ENCODE results near the gene TSEN34. TPM values are rescaled to one million over a fixed set of nuclear protein-coding genes. Genes with fewer than 3 reads are reported as not detected.

The TSEN34 gene
- polyA plus RNA-seq, 4 donors = 32.7 to 57.8 (median 44.8) TPM

- Histone ChIP-seq H3K4me3 (ENCODE audit: low read depth in 1 of 3, low read length in 3 of 3) (no peak overlapping the region), H3K27ac (ENCODE audit: low read depth in 1 of 3, low read length in 2 of 3) (no peak overlapping the region), H3K4me1 (ENCODE audit: control insufficient read depth in 3 of 3, insufficient read depth in 2 of 3, low read depth in 1 of 3, low read length in 2 of 3) (peaks cover 5 to 24% (median 11%) of the 10 kb centered on the region in 3 donors), H3K9me3 (ENCODE audit: control insufficient read depth in 2 of 2, insufficient read depth in 1 of 2, low read depth in 1 of 2, low read length in 1 of 2) (no peaks in the 10 kb centered on the region), H3K27me3 (ENCODE audit: control insufficient read depth in 3 of 3, insufficient read depth in 3 of 3, low read length in 3 of 3) (no peaks in the 10 kb centered on the region), H3K36me3 (ENCODE audit: control insufficient read depth in 3 of 3, insufficient read depth in 2 of 3, low read depth in 1 of 3, low read length in 3 of 3) (peaks cover 25 to 66% (median 29%) of the 10 kb centered on the region in 3 donors)
- FAIRE-seq (no peak), DNase-seq (no peak)
- 80 to 88% (median 85%) methylated on average over 11 of the region's 11 CpGs for WGBS, 3 donors
Measured at GRCh38 chr19:54156490-54156889, 34.6 kb upstream of the TSEN34 start.

DNA sequence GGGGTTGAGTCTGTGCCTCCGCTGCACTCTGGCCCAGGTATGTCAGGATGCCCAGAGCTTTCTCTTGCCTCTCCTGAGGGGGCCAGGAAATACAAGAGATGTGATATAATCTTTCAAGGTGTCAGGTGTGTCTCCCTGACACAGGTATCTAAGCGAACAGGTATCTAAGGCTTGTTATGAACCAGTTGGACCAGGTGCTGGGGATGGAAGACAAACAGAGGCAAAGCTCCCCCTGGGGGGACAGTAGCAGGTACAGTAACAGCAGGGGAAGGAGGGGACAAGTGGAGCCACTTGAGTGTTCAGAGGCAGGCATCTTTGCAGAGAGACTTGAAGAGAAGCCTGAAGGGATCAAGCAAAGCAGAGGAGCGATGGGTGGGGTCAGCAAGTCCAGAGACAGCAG, 34.2 kb upstream of the TSEN34 start:
- Histone ChIP-seq H3K9me3 (ENCODE audit: control insufficient read depth in 2 of 2, insufficient read depth in 1 of 2, low read depth in 1 of 2, low read length in 1 of 2) (no peaks in the 10 kb centered on the region), H3K4me3 (ENCODE audit: low read depth in 1 of 3, low read length in 3 of 3) (no peak overlapping the region), H3K36me3 (ENCODE audit: control insufficient read depth in 3 of 3, insufficient read depth in 2 of 3, low read depth in 1 of 3, low read length in 3 of 3) (peaks cover 23 to 61% (median 29%) of the 10 kb centered on the region in 3 donors), H3K27me3 (ENCODE audit: control insufficient read depth in 3 of 3, insufficient read depth in 3 of 3, low read length in 3 of 3) (no peaks in the 10 kb centered on the region), H3K4me1 (ENCODE audit: control insufficient read depth in 3 of 3, insufficient read depth in 2 of 3, low read depth in 1 of 3, low read length in 2 of 3) (peaks cover 5 to 28% (median 13%) of the 10 kb centered on the region in 3 donors), H3K27ac (ENCODE audit: low read depth in 1 of 3, low read length in 2 of 3) (no peak overlapping the region)
- no peak for FAIRE-seq
- DNase-seq = no peak
- 84 to 95% (median 93%) methylated on average over 3 of the region's 3 CpGs for WGBS, 3 donors

- 8 to 9% (median 8%) methylated on average over 19 of the region's 19 CpGs for WGBS, 3 donors
- Histone ChIP-seq H3K4me3 (ENCODE audit: low read depth in 1 of 3, low read length in 3 of 3) (peak overlapping the region in 2 of 3 donors; percentile 64 to 85), H3K9me3 (ENCODE audit: control insufficient read depth in 2 of 2, insufficient read depth in 1 of 2, low read depth in 1 of 2, low read length in 1 of 2) (no peaks in the 10 kb centered on the region), H3K36me3 (ENCODE audit: control insufficient read depth in 3 of 3, insufficient read depth in 2 of 3, low read depth in 1 of 3, low read length in 3 of 3) (peaks cover 13 to 45% (median 19%) of the 10 kb centered on the region in 3 donors), H3K27ac (ENCODE audit: low read depth in 1 of 3, low read length in 2 of 3) (peak overlapping the region; percentile 87 to 90 (median 90)), H3K4me1 (ENCODE audit: control insufficient read depth in 3 of 3, insufficient read depth in 2 of 3, low read depth in 1 of 3, low read length in 2 of 3) (peaks cover 5 to 40% (median 20%) of the 10 kb centered on the region in 3 donors), H3K27me3 (ENCODE audit: control insufficient read depth in 3 of 3, insufficient read depth in 3 of 3, low read length in 3 of 3) (no peaks in the 10 kb centered on the region)
- DNase-seq = peak; percentile 26 to 39
- FAIRE-seq = no peak
Measured at GRCh38 chr19:54158812-54159351, 32.2 kb upstream of the TSEN34 start.

GRCh38 chr19:54159352-54160181, 31.5 kb upstream of the TSEN34 start, which contains the start of gene LENG1:
Gene LENG1, minus strand, starts transcription at chr19:54159721. Its CDS starts 26 bp downstream, at chr19:54159695.
- WGBS, 3 donors = 0% methylated on average over 71 to 72 of the region's 72 CpGs
- H3K4me1 ChIP-seq (ENCODE audit: control insufficient read depth in 3 of 3, insufficient read depth in 2 of 3, low read depth in 1 of 3, low read length in 2 of 3) = peaks cover 5 to 45% (median 20%) of the 10 kb centered on the region in 3 donors
- DNase-seq (peak; percentile 100), FAIRE-seq (peak; percentile 91)
- H3K27ac ChIP-seq (ENCODE audit: low read depth in 1 of 3, low read length in 2 of 3) = peak within 1 kb of the TSS; percentile 87 to 91 (median 90)
- H3K4me3 ChIP-seq (ENCODE audit: low read depth in 1 of 3, low read length in 3 of 3) = peak within 1 kb of the TSS; percentile 42 to 85 (median 64)
- no peaks in the 10 kb centered on the region for H3K9me3 ChIP-seq (ENCODE audit: control insufficient read depth in 2 of 2, insufficient read depth in 1 of 2, low read depth in 1 of 2, low read length in 1 of 2)
- H3K36me3 ChIP-seq (ENCODE audit: control insufficient read depth in 3 of 3, insufficient read depth in 2 of 3, low read depth in 1 of 3, low read length in 3 of 3) = peaks cover 12 to 41% (median 15%) of the 10 kb centered on the region in 3 donors
- no peaks in the 10 kb centered on the region for H3K27me3 ChIP-seq (ENCODE audit: control insufficient read depth in 3 of 3, insufficient read depth in 3 of 3, low read length in 3 of 3)

DNA sequence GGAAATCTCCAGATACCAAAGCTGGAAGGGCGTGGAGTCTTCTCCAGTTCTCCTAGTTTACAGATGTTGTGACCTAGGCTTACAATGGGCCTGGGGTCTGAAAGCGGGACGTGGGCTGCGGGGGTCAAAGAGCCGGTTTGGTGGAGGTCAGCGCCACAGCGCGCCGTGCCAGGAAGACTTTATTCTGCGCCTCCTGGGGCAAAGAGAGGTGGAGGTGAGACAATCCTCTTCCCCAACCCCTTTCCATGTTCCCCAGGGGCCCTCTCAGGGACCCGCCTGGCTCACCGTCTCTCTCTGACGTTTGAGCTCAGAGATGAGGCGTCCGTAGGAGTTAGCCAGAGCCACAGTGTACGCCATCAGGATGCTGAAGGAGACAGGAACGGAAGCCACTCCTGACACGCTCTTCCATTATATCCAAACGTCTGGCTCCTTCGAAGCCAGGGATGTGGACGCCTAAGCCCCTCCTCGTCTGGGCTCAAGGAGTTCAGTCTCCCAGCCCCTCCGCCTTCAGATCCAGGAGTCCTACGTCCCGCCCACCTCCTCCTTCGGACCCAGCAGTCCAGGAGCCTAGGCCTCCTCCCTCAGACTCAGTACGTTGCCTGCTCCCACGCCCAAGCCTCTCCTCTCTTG, 30.8 kb upstream of the TSEN34 start:
- Histone ChIP-seq H3K27me3 (ENCODE audit: control insufficient read depth in 3 of 3, insufficient read depth in 3 of 3, low read length in 3 of 3) (no peaks in the 10 kb centered on the region), H3K9me3 (ENCODE audit: control insufficient read depth in 2 of 2, insufficient read depth in 1 of 2, low read depth in 1 of 2, low read length in 1 of 2) (no peaks in the 10 kb centered on the region), H3K4me1 (ENCODE audit: control insufficient read depth in 3 of 3, insufficient read depth in 2 of 3, low read depth in 1 of 3, low read length in 2 of 3) (peaks cover 7 to 50% (median 20%) of the 10 kb centered on the region in 3 donors), H3K36me3 (ENCODE audit: control insufficient read depth in 3 of 3, insufficient read depth in 2 of 3, low read depth in 1 of 3, low read length in 3 of 3) (peaks cover 7 to 38% (median 9%) of the 10 kb centered on the region in 3 donors), H3K4me3 (ENCODE audit: low read depth in 1 of 3, low read length in 3 of 3) (peak overlapping the region in 2 of 3 donors; percentile 29 to 57), H3K27ac (ENCODE audit: low read depth in 1 of 3, low read length in 2 of 3) (peak overlapping the region; percentile 53 to 91 (median 85))
- DNase-seq = peak in 1 of 2 donors; percentile 27
- 2 to 3% (median 2%) methylated on average over 28 of the region's 28 CpGs for WGBS, 3 donors
- no peak for FAIRE-seq

DNA sequence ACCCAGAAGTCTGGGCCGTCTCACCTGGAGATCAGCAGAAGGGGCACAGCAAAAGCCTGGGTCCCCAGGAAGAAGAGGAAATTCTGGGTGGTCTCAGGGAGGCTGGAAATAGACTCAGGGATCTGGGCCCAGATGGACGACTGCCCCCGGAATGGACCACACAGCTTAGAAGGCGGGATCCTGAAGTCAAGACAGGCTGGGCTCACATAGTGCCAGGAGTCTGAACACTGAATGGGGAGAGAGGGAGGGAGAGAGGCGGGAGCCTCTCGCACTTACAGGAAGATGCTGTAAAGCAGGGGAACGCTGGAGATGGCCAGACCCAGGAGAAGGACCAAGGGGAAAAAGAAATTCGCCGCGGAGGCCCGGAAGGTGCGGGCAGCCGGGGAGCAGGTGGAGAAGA, 30.3 kb upstream of the TSEN34 start:
- DNase-seq (no peak), FAIRE-seq (no peak)
- Histone ChIP-seq H3K27ac (ENCODE audit: low read depth in 1 of 3, low read length in 2 of 3) (peak overlapping the region in 2 of 3 donors; percentile 85 to 91), H3K36me3 (ENCODE audit: control insufficient read depth in 3 of 3, insufficient read depth in 2 of 3, low read depth in 1 of 3, low read length in 3 of 3) (peaks cover 4 to 35% (median 4%) of the 10 kb centered on the region in 3 donors), H3K4me1 (ENCODE audit: control insufficient read depth in 3 of 3, insufficient read depth in 2 of 3, low read depth in 1 of 3, low read length in 2 of 3) (peaks cover 7 to 55% (median 20%) of the 10 kb centered on the region in 3 donors), H3K9me3 (ENCODE audit: control insufficient read depth in 2 of 2, insufficient read depth in 1 of 2, low read depth in 1 of 2, low read length in 1 of 2) (no peaks in the 10 kb centered on the region), H3K27me3 (ENCODE audit: control insufficient read depth in 3 of 3, insufficient read depth in 3 of 3, low read length in 3 of 3) (no peaks in the 10 kb centered on the region), H3K4me3 (ENCODE audit: low read depth in 1 of 3, low read length in 3 of 3) (peak overlapping the region in 1 of 3 donors; percentile 57)
- WGBS, 3 donors = 23 to 41% (median 36%) methylated on average over 13 of the region's 13 CpGs

DNA sequence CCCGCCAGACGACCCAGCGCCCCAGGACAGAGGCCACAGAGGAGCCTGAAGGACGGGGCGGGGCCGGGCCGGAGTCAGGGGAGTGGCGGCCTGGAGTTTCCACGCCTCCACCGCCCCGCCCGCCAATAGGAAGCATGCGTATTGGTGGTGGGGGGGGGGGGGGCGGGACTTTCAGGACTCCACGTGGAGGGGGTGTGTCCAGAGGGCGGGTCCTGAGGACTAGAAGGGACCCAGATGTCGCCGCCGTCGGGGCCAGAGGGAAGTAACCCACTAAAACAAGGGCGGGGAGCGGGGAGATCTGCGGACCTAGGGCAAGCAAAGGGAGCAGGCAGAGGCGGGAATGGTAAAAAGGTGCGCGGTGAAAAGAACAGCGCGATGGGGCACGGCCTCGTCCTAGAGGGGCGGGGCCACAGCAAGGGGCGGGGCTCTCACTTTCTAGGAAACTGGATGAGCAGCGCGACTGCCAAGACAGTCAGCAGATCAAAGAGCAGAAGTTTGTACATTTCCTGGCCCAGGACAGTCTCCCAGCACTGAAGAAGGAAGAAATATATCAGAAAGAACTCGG, 28.8 kb upstream of the TSEN34 start:
- Histone ChIP-seq H3K27ac (ENCODE audit: low read depth in 1 of 3, low read length in 2 of 3) (peak overlapping the region; percentile 82 to 95 (median 83)), H3K9me3 (ENCODE audit: control insufficient read depth in 2 of 2, insufficient read depth in 1 of 2, low read depth in 1 of 2, low read length in 1 of 2) (no peaks in the 10 kb centered on the region), H3K4me1 (ENCODE audit: control insufficient read depth in 3 of 3, insufficient read depth in 2 of 3, low read depth in 1 of 3, low read length in 2 of 3) (peaks cover 7 to 55% (median 20%) of the 10 kb centered on the region in 3 donors), H3K27me3 (ENCODE audit: control insufficient read depth in 3 of 3, insufficient read depth in 3 of 3, low read length in 3 of 3) (no peaks in the 10 kb centered on the region), H3K36me3 (ENCODE audit: control insufficient read depth in 3 of 3, insufficient read depth in 2 of 3, low read depth in 1 of 3, low read length in 3 of 3) (peaks cover 0 to 23% (median 0%) of the 10 kb centered on the region in 3 donors), H3K4me3 (ENCODE audit: low read depth in 1 of 3, low read length in 3 of 3) (peak overlapping the region in 2 of 3 donors; percentile 32 to 39)
- DNase-seq (peak; percentile 92 to 93), FAIRE-seq (no peak)
- WGBS, 3 donors = 1 to 3% (median 2%) methylated on average over 28 to 34 of the region's 35 CpGs

DNA sequence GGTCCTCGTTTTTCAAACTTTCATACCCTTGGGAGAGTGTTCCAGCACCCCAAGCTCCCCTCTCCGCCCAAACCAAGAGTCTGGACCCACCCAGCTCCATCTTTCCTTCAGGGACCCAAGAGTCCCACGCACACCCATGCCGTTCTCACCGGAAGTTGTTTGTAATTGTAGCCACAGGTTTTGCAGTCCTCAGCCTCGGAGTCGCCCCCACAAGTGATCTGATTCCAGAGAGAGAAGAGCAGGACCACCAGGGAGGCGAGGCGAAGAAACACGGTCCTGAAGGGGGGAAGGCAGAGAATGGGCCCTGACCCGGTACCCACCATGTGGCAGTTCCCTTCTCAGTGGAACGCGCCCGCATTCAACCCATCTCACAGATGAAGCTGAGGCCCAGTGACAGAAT, 28.2 kb upstream of the TSEN34 start:
- Histone ChIP-seq H3K4me3 (ENCODE audit: low read depth in 1 of 3, low read length in 3 of 3) (peak overlapping the region in 2 of 3 donors; percentile 7 to 39), H3K4me1 (ENCODE audit: control insufficient read depth in 3 of 3, insufficient read depth in 2 of 3, low read depth in 1 of 3, low read length in 2 of 3) (peaks cover 7 to 55% (median 20%) of the 10 kb centered on the region in 3 donors), H3K9me3 (ENCODE audit: control insufficient read depth in 2 of 2, insufficient read depth in 1 of 2, low read depth in 1 of 2, low read length in 1 of 2) (no peaks in the 10 kb centered on the region), H3K36me3 (ENCODE audit: control insufficient read depth in 3 of 3, insufficient read depth in 2 of 3, low read depth in 1 of 3, low read length in 3 of 3) (peaks cover 0 to 18% (median 0%) of the 10 kb centered on the region in 3 donors), H3K27ac (ENCODE audit: low read depth in 1 of 3, low read length in 2 of 3) (peak overlapping the region; percentile 82 to 95 (median 83)), H3K27me3 (ENCODE audit: control insufficient read depth in 3 of 3, insufficient read depth in 3 of 3, low read length in 3 of 3) (no peaks in the 10 kb centered on the region)
- 49 to 64% (median 50%) methylated on average over 14 of the region's 14 CpGs for WGBS, 3 donors
- DNase-seq (no peak), FAIRE-seq (no peak)

Measured in small intestine (tissue), 7 donors.